HEK293 (cell line): ENCODE results near the gene KAT2B.

Experiments
- HOXD13 ChIP-seq: sonication (generic); formaldehyde crosslinking; IDR thresholded peaks from 2 replicates; pipeline ENCODE4 v1.8.0; 2022; ENCODE audit warnings: missing genetic modification reagents, borderline replicate concordance
- KLF16 ChIP-seq: fragments of 450-650 bp; formaldehyde crosslinking; IDR thresholded peaks from 2 replicates; pipeline ENCODE4 v1.5.1; 2017; ENCODE audit warnings: missing biosample characterization, missing genetic modification characterization
- MYNN ChIP-seq: fragments of 450-650 bp; formaldehyde crosslinking; IDR thresholded peaks from 2 replicates; pipeline ENCODE4 v1.5.1; 2016; ENCODE audit warnings: missing biosample characterization, missing genetic modification characterization, borderline replicate concordance
- SCRT1 ChIP-seq: fragments of 450-650 bp; formaldehyde crosslinking; IDR thresholded peaks from 2 replicates; pipeline ENCODE4 v1.5.1; 2016; ENCODE audit warnings: missing biosample characterization, missing genetic modification characterization, borderline replicate concordance
- SP2 ChIP-seq: fragments of 450-650 bp; formaldehyde crosslinking; IDR thresholded peaks from 2 replicates; pipeline ENCODE4 v1.5.1; 2016; ENCODE audit warnings: missing biosample characterization, missing genetic modification characterization
- SP7 ChIP-seq: fragments of 450-650 bp; formaldehyde crosslinking; IDR thresholded peaks from 2 replicates; pipeline ENCODE4 v1.5.1; 2016; ENCODE audit warnings: missing biosample characterization, missing genetic modification characterization
- ZBTB21 ChIP-seq: fragments of 450-650 bp; formaldehyde crosslinking; IDR thresholded peaks from 2 replicates; pipeline ENCODE4 v1.5.1; 2017; ENCODE audit warnings: missing biosample characterization, missing genetic modification characterization
- ZNF157 ChIP-seq: fragments of 450-650 bp; formaldehyde crosslinking; IDR thresholded peaks from 2 replicates; pipeline ENCODE4 v1.5.1; 2016; ENCODE audit warnings: missing biosample characterization, missing genetic modification characterization
- ZNF555 ChIP-seq: fragments of 450-650 bp; formaldehyde crosslinking; conservative IDR thresholded peaks from 2 replicates; pipeline ENCODE4 v1.5.1; 2017; ENCODE audit warnings: missing biosample characterization, mild to moderate bottlenecking, missing genetic modification characterization, inconsistent platforms
- ZNF629 ChIP-seq: fragments of 450-650 bp; formaldehyde crosslinking; IDR thresholded peaks from 2 replicates; pipeline ENCODE4 v1.5.1; 2017; ENCODE audit warnings: missing biosample characterization, missing genetic modification characterization
- TF ChIP-seq, protein P1 (sequence below): fragments of 450-650 bp; formaldehyde crosslinking; IDR thresholded peaks from 2 replicates; pipeline ENCODE4 v1.5.1; 2016; ENCODE audit warnings: missing biosample characterization, missing genetic modification characterization

DNA sequence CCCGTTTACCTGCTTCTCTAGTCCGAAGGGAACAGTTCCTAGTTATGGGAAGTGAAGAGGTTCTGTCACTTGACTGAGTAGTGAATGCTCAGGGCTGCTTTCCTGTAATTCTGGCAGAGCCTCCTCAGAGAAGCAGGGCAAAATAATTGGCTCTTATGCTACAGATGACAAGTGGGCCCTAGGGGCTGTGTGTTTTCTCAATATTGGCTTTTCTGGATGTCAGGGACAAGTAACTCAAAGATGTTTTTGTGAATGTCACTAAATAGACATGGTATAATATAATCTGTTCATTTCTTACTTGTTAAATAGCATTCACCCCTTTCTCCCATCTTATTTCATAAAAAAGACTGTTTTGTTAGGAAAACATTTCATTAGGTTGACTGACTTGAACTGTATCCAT, 105.6 kb downstream of the KAT2B start:
- no peak for TF ChIP-seq SP7 (tag by site-specific recombination)
- TF ChIP-seq ZNF555 (tag by site-specific recombination), result no peak
- TF ChIP-seq MYNN, result no peak
- TF ChIP-seq, protein P1, sequence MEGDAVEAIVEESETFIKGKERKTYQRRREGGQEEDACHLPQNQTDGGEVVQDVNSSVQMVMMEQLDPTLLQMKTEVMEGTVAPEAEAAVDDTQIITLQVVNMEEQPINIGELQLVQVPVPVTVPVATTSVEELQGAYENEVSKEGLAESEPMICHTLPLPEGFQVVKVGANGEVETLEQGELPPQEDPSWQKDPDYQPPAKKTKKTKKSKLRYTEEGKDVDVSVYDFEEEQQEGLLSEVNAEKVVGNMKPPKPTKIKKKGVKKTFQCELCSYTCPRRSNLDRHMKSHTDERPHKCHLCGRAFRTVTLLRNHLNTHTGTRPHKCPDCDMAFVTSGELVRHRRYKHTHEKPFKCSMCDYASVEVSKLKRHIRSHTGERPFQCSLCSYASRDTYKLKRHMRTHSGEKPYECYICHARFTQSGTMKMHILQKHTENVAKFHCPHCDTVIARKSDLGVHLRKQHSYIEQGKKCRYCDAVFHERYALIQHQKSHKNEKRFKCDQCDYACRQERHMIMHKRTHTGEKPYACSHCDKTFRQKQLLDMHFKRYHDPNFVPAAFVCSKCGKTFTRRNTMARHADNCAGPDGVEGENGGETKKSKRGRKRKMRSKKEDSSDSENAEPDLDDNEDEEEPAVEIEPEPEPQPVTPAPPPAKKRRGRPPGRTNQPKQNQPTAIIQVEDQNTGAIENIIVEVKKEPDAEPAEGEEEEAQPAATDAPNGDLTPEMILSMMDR, result no peak
- no peak for TF ChIP-seq HOXD13 (CRISPR knock-in tag)
- no peak for TF ChIP-seq SCRT1 (tag by site-specific recombination)
- TF ChIP-seq KLF16, result no peak
- no peak for TF ChIP-seq SP2 (tag by site-specific recombination)
- TF ChIP-seq ZNF629 (tag by site-specific recombination), result no peak
- no peak for TF ChIP-seq ZBTB21 (tag by site-specific recombination)
- no peak for TF ChIP-seq ZNF157 (tag by site-specific recombination)
